BJ (cell line): Measurements from ENCODE around the gene DUSP10. TPM values are rescaled to one million over a fixed set of nuclear protein-coding genes. Genes with fewer than 3 reads are reported as not detected.

Experiments
- CTCF ChIA-PET: fragments of 350-600 bp; formaldehyde crosslinking; extraction: SDS; loops from one replicate; lab custom pipeline; 2021; ENCODE audit warnings: antibody characterized with exemption, inconsistent platforms; lab: Yijun Ruan, JAX
- POLR2A ChIA-PET: fragments of 300-600 bp; sonication (Branson Sonifier 250); formaldehyde crosslinking; extraction: SDS; loops from one replicate; lab custom pipeline; 2021; ENCODE audit warnings: antibody characterized with exemption; lab: Charles Lee
- DNase-seq: peaks from one replicate; pipeline ENCODE4 v3.0.0-alpha.2; 2011; ENCODE audit warnings: low read depth
- H3K27me3 ChIP-seq: 2 replicates; pipeline ENCODE4 v1.6.0; 2011; ENCODE audit warnings: low read length; ENCODE audit not compliant: control insufficient read depth, insufficient read depth
- H3K36me3 ChIP-seq: 2 replicates; pipeline ENCODE4 v1.5.1; 2011; ENCODE audit warnings: low read length; ENCODE audit not compliant: control insufficient read depth, insufficient read depth
- H3K4me3 ChIP-seq: 2 replicates; pipeline ENCODE4 v1.5.1; 2011; ENCODE audit warnings: low read depth, mild to moderate bottlenecking, control low read depth, low read length
- CTCF ChIP-seq: IDR thresholded peaks from 2 replicates; pipeline ENCODE4 v1.5.1; 2011; ENCODE audit warnings: low read depth, mild to moderate bottlenecking, control low read depth, inconsistent platforms, low read length, moderate library complexity; ENCODE audit not compliant: insufficient read depth
- polyA plus RNA-seq: library from polyadenylated mRNA; depleted of rRNA; stranded (reverse); fragments of >200 nt; gene quantifications from 2 replicates; pipeline ENCODE4 v1.2.3, GENCODE V29; 2011

DUSP10 gene
- polyA plus RNA-seq, 1 experiment = 16.1 TPM

- no peak overlapping the region for H3K4me3 ChIP-seq
These were observed 5.9 kb downstream of the DUSP10 start for GRCh38 chr1:221735999-221736398.

GRCh38 chr1:221734187-221734586, 7.7 kb downstream of the DUSP10 start:
- Histone ChIP-seq H3K27me3 (no peaks in the 10 kb centered on the region), H3K4me3 (no peak overlapping the region), H3K36me3 (peaks cover 3% of the 10 kb centered on the region)
- CTCF ChIA-PET = interaction anchor here (1.0 to 2.0 kb wide), 3 partner anchors 9 to 720 kb away, joined by 3 to 6 read pairs (median 5); partner anchors contain the start of gene DUSP10
- POLR2A ChIA-PET = interaction anchor here (0.6 kb wide), 1 partner anchor 30 kb away, joined by 3 read pairs; no protein-coding TSS in a partner anchor
- TF ChIP-seq CTCF = no peak
- no peak for DNase-seq

More at GRCh38 chr1:221735999-221736398, 5.9 kb downstream of the DUSP10 start:
- no peak for TF ChIP-seq CTCF
- Histone ChIP-seq H3K36me3 (peaks cover 4% of the 10 kb centered on the region), H3K27me3 (no peaks in the 10 kb centered on the region)
- ChIA-PET POLR2A (no interaction called here), CTCF (interaction anchor here (1.2 kb wide), 1 partner anchor 258 kb away, joined by 3 read pairs; no protein-coding TSS in a partner anchor)
- DNase-seq = no peak

DNA sequence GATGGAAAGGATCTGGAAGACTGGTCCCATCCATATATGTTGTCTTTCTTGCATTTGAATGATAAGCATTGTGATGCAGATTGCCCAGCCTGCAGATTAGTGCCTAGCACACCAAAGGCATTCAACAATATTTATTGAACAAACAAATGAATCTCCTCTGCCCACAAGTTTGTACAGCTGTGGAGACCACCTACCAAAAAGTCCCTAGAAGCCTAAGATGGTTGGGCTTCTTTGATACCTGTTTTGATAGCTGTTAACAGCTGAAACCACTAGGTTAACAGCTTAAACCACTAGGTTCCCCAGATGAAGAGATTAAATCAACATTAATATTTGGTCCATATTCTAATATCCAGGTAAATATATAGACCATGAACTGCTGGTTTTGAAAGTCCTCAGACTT, 9.8 kb downstream of the DUSP10 start:
- ChIA-PET POLR2A (no interaction called here), CTCF (interaction anchor here (0.6 kb wide), 1 partner anchor 513 kb away, joined by 3 read pairs; no protein-coding TSS in a partner anchor)
- no peak for DNase-seq
- H3K27me3 ChIP-seq = no peaks in the 10 kb centered on the region
- no peak overlapping the region for H3K4me3 ChIP-seq
- no peak for TF ChIP-seq CTCF
- no peaks in the 10 kb centered on the region; the same call in none of the 2 replicates for H3K36me3 ChIP-seq

DNA sequence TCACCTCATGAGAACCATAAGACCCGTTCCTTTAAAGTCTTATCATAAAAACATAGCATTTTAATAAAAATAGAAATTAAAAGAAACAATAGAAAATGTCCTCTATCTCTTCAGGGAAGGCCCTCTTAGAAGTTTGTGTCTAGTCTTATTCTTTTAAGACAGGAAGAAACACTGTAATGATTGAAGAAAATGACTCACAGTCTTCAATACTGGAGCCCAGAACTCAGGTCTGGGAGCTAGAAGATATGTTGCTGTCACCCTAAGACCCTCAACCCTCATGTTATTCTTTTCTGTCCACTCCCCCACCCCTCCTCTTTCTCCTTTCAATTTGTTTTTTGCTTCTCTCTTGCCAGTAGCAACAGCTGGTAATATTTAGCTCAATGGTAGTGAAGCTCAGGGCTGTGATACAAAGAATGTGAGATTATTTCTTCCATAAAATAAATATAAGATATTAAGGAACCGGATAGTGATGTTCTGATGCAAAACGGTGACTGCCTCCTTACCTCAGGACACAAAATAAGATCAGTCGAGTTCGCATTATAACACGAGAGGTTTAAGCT, 12.0 kb downstream of the DUSP10 start:
- H3K4me3 ChIP-seq = no peak overlapping the region
- H3K27me3 ChIP-seq = no peaks in the 10 kb centered on the region
- ChIA-PET CTCF (interaction anchor here (1.0 to 2.7 kb wide), 4 partner anchors 11 to 725 kb away, joined by 3 to 5 read pairs (median 4); no protein-coding TSS in a partner anchor), POLR2A (interaction anchor here (1.1 kb wide), 1 partner anchor 12 kb away, joined by 5 read pairs; the partner anchor contains the start of gene DUSP10)
- DNase-seq = no peak
- TF ChIP-seq CTCF = no peak
- H3K36me3 ChIP-seq = no peaks in the 10 kb centered on the region; the same call in 1 of the 2 replicates

DNA sequence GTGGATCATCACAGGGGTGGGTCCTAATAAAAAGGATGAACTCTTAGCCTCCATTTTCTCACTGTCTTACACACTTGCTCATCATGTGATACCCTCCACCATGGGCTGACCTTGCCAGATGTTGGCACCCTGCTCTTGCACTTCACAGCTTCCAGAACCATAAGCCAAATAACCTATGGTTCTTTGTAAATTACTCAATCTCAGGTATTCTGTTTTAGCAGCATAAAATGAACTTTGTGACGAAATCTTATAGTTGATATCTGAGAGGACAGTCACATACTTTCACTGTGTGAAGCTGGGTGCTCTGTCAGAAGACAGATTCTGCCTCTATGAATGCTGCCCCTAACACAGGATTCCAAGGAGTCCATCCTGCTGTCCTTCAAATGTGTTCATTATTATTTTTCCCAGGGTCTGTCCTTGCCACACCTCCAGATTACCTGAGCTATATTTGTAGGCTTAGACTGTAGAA, 13.8 kb downstream of the DUSP10 start:
- POLR2A ChIA-PET = no interaction called here
- CTCF ChIA-PET = interaction anchor here (0.8 to 2.7 kb wide), 4 partner anchors 11 to 727 kb away, joined by 3 to 5 read pairs (median 3); no protein-coding TSS in a partner anchor
- no peak overlapping the region for H3K4me3 ChIP-seq
- H3K36me3 ChIP-seq = no peaks in the 10 kb centered on the region; the same call in 1 of the 2 replicates
- DNase-seq = no peak
- TF ChIP-seq CTCF = no peak
- H3K27me3 ChIP-seq = no peaks in the 10 kb centered on the region
